Stimulated activated effector memory CD8-positive, alpha-beta T cell treated with anti-CD3 and anti-CD28 coated beads, Interleukin-12 subunit alpha, Interleukin-12 subunit beta, amount 100 ng/mL, for 72 hours (primary cell): ENCODE measurements around the gene HJURP.

Experiments used
- ATAC-seq: fragments of 150-1000 bp; cut with Tn5 transposase; 2 replicates; pipeline ENCODE4 v1.10.0; 2021
- DNase-seq, 2 donors: peaks; one replicate each; pipeline ENCODE4 v3.0.0; 2021 to 2022; ENCODE audit warnings: low spot score in 2 of 2
- H3K27ac Mint-ChIP-seq: one replicate; pipeline ENCODE4 v1.8.0; 2022; ENCODE audit warnings: mild to moderate bottlenecking, mixed read lengths
- H3K36me3 Mint-ChIP-seq: one replicate; pipeline ENCODE4 v1.8.0; 2022; ENCODE audit warnings: mild to moderate bottlenecking, mixed read lengths
- H3K4me1 Mint-ChIP-seq: one replicate; pipeline ENCODE4 v1.8.0; 2022; ENCODE audit warnings: mixed read lengths
- H3K4me3 Mint-ChIP-seq: one replicate; pipeline ENCODE4 v1.8.0; 2022; ENCODE audit warnings: mild to moderate bottlenecking, mixed read lengths
- H3K9me3 Mint-ChIP-seq: one replicate; pipeline ENCODE4 v1.8.0; 2022; ENCODE audit warnings: mixed read lengths

Gene HJURP

GRCh38 chr2:233829193-233830110, 24.9 kb downstream of the HJURP start:
- no peaks in the 10 kb centered on the region for H3K9me3 Mint-ChIP-seq
- no peak overlapping the region for H3K27ac Mint-ChIP-seq

GRCh38 chr2:233828546-233829192, 25.7 kb downstream of the HJURP start:
- Mint-ChIP-seq H3K4me3 (no peak overlapping the region), H3K4me1 (no peaks in the 10 kb centered on the region), H3K9me3 (no peaks in the 10 kb centered on the region), H3K36me3 (no peaks in the 10 kb centered on the region), H3K27ac (no peak overlapping the region)
- DNase-seq (no peak), ATAC-seq (no peak)

More at GRCh38 chr2:233829193-233830110, 24.9 kb downstream of the HJURP start:
- no peaks in the 10 kb centered on the region for H3K36me3 Mint-ChIP-seq
- H3K4me3 Mint-ChIP-seq: no peak overlapping the region
- H3K4me1 Mint-ChIP-seq: no peaks in the 10 kb centered on the region
- DNase-seq (no peak), ATAC-seq (no peak)

GRCh38 chr2:233824373-233824772, 30.0 kb downstream of the HJURP start:
- DNase-seq: no peak
- no peak overlapping the region for H3K4me3 Mint-ChIP-seq
- no peaks in the 10 kb centered on the region for H3K9me3 Mint-ChIP-seq
- ATAC-seq: no peak
- no peaks in the 10 kb centered on the region for H3K36me3 Mint-ChIP-seq
- H3K4me1 Mint-ChIP-seq: no peaks in the 10 kb centered on the region
- H3K27ac Mint-ChIP-seq: no peak overlapping the region

- H3K36me3 Mint-ChIP-seq: no peaks in the 10 kb centered on the region
- no peak overlapping the region for H3K27ac Mint-ChIP-seq
- DNase-seq: no peak
- no peak overlapping the region for H3K4me3 Mint-ChIP-seq
- no peak for ATAC-seq
- no peaks in the 10 kb centered on the region for H3K9me3 Mint-ChIP-seq
- H3K4me1 Mint-ChIP-seq: no peaks in the 10 kb centered on the region
Measured at GRCh38 chr2:233823731-233824121, 30.6 kb downstream of the HJURP start.

GRCh38 chr2:233822781-233823730, 31.3 kb downstream of the HJURP start:
- DNase-seq (no peak), ATAC-seq (no peak)

GRCh38 chr2:233822101-233822771, 32.1 kb downstream of the HJURP start:
- ATAC-seq (no peak), DNase-seq (no peak)
- Mint-ChIP-seq H3K36me3 (no peaks in the 10 kb centered on the region), H3K9me3 (no peaks in the 10 kb centered on the region), H3K27ac (no peak overlapping the region), H3K4me1 (peaks cover 4% of the 10 kb centered on the region), H3K4me3 (no peak overlapping the region)

More at GRCh38 chr2:233822781-233823730, 31.3 kb downstream of the HJURP start:
- Mint-ChIP-seq H3K4me3 (no peak overlapping the region), H3K27ac (no peak overlapping the region), H3K36me3 (no peaks in the 10 kb centered on the region), H3K9me3 (no peaks in the 10 kb centered on the region), H3K4me1 (peaks cover 2% of the 10 kb centered on the region)

GRCh38 chr2:233821709-233822100, 32.6 kb downstream of the HJURP start:
- Mint-ChIP-seq H3K9me3 (no peaks in the 10 kb centered on the region), H3K4me1 (peaks cover 4% of the 10 kb centered on the region), H3K36me3 (no peaks in the 10 kb centered on the region), H3K4me3 (no peak overlapping the region), H3K27ac (no peak overlapping the region)
- no peak for ATAC-seq
- DNase-seq: no peak

GRCh38 chr2:233821196-233821595, 33.1 kb downstream of the HJURP start:
- Mint-ChIP-seq H3K4me3 (no peak overlapping the region), H3K36me3 (no peaks in the 10 kb centered on the region), H3K9me3 (no peaks in the 10 kb centered on the region), H3K27ac (no peak overlapping the region), H3K4me1 (peaks cover 4% of the 10 kb centered on the region)
- no peak for DNase-seq
- ATAC-seq: no peak

- H3K9me3 Mint-ChIP-seq: no peaks in the 10 kb centered on the region
- H3K36me3 Mint-ChIP-seq: no peaks in the 10 kb centered on the region
- no peak overlapping the region for H3K27ac Mint-ChIP-seq
- H3K4me3 Mint-ChIP-seq: no peak overlapping the region
- peaks cover 4% of the 10 kb centered on the region for H3K4me1 Mint-ChIP-seq
- DNase-seq (no peak), ATAC-seq (no peak)
Measured at GRCh38 chr2:233820774-233821105, 33.6 kb downstream of the HJURP start.

GRCh38 chr2:233819884-233820773, 34.2 kb downstream of the HJURP start:
- Mint-ChIP-seq H3K27ac (no peak overlapping the region), H3K36me3 (no peaks in the 10 kb centered on the region), H3K4me3 (no peak overlapping the region), H3K9me3 (no peaks in the 10 kb centered on the region), H3K4me1 (peaks cover 4% of the 10 kb centered on the region)
- DNase-seq (no peak), ATAC-seq (peak; percentile 17)

- ATAC-seq (no peak), DNase-seq (no peak)
- Mint-ChIP-seq H3K4me1 (peaks cover 4% of the 10 kb centered on the region), H3K36me3 (no peaks in the 10 kb centered on the region), H3K4me3 (no peak overlapping the region), H3K27ac (no peak overlapping the region), H3K9me3 (no peaks in the 10 kb centered on the region)
Measured at GRCh38 chr2:233818639-233819621, 35.4 kb downstream of the HJURP start.

- Mint-ChIP-seq H3K9me3 (no peaks in the 10 kb centered on the region), H3K4me1 (peaks cover 4% of the 10 kb centered on the region), H3K27ac (no peak overlapping the region), H3K36me3 (no peaks in the 10 kb centered on the region), H3K4me3 (no peak overlapping the region)
- no peak for ATAC-seq
- no peak for DNase-seq
Measured at GRCh38 chr2:233817995-233818638, 36.2 kb downstream of the HJURP start.
